Right hindlimb (tissue), 1 donor: ENCODE results near the gene NAMPT.
"Not testable (repeated sequence)": the region's sequence is repeated elsewhere in the genome, so short reads cannot be mapped to it uniquely, and the experiment has no call there.

ENCODE experiments used
- DNase-seq: peaks from one replicate; pipeline ENCODE4 v3.0.0-alpha.2; 2018

NAMPT gene

DNA sequence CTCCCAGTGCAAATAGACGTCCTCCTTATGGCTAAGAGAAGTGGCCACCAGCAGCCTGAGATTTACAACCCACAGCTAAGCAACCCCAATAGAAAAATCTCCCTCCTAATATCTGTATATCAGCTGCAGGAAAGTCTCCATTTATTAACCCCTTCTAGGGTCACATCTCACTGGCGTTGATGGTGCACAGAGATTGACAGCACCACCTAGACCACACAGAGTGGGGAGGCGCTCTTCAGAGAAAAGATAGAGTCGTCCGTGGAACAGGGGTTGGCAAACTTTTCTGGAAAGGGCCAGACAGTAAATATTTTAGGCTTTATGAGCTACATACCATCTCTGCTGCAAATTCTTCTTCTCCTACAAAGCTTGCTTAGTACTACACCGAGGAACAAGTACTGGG lies 60.0 kb downstream of the NAMPT start:
- DNase-seq, result no peak

DNA sequence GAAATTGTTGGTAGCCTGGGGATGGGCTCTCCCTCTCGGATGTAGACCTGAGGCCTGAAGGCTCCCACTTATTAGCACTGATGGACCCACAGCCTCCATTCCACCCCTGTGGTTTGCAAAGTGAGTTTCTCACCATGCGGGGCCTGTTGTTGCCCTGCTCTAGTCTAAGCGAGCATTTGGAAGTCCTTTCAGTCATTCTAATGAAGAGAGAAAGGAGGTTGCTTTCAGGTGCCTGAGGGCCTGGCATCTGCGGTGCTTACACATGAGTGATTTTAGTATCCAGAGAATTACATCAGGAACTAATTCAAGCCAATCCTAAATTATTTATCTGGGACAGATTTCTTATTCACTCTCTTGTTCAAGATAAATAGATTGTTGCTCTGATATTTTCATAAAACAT lies 61.6 kb downstream of the NAMPT start:
- DNase-seq, result no peak

- no peak for DNase-seq
These were observed 62.2 kb downstream of the NAMPT start for GRCh38 chr7:106222545-106222944.

- DNase-seq, result no peak
These were observed 64.5 kb downstream of the NAMPT start for GRCh38 chr7:106220307-106220706.

- no peak for DNase-seq
These were observed 65.6 kb downstream of the NAMPT start for GRCh38 chr7:106219170-106219569.

GRCh38 chr7:106218546-106218945 lies 66.2 kb downstream of the NAMPT start:
- DNase-seq, result no peak

GRCh38 chr7:106216923-106217542 lies 67.8 kb downstream of the NAMPT start:
- DNase-seq, result no peak

GRCh38 chr7:106216517-106216922 lies 68.3 kb downstream of the NAMPT start:
- no peak for DNase-seq

GRCh38 chr7:106215868-106216516 lies 68.8 kb downstream of the NAMPT start:
- DNase-seq, result no peak

DNA sequence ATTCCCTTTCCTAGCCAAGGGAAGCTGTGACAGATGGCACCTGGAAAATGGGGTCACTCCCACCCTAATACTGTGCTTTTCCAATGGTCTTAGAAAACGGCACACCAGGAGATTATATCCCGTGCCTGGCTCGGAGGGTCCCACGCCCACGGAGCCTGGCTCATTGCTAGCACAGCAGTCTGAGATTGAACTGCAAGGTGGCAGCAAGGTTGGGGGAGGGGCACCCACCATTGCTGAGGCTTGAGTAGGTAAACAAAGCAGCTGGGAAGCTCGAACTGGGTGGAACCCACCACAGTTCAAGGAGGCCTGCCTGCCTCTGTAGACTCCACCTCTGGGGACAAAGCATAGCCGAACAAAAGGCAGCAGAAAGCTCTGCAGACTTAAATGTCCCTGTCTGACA lies 75.8 kb downstream of the NAMPT start:
- DNase-seq, result not testable (repeated sequence)

DNA sequence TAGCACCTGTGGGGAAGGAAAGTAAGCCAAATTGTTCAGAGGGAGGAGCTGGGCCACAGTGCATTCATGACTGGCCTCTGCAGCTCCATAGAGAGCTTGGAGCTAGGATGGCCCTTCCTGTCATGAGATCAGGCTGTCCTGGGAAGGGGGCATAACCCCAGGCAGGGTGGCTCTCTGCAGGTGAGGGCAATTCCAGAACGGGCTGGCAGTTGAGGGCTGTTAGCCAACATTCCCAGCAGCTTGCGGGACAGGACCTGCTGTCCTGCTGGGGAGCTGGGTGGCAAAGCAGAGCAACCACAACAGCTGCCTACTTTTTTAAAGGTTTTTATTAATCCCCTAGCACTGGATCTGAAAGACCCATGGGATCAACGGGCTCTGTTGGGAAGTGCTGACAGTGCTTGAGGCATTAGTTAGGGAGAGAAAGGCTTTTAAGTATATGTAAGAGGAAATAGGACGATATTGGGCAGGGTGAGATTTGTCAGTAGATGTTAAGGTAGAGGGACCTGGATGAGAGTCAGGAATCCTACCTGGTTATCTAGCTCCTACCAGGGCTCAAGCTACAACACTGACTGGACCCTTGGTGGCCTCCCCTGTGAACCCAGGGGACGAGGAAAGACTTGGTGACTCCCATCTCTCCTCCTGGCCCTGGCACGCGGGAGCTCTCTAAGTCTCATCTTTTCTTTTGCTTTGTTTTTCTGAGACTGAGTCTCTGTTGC lies 77.8 kb downstream of the NAMPT start:
- DNase-seq, result no peak

- DNase-seq, result no peak
These were observed 79.1 kb downstream of the NAMPT start for GRCh38 chr7:106205621-106206222.

DNA sequence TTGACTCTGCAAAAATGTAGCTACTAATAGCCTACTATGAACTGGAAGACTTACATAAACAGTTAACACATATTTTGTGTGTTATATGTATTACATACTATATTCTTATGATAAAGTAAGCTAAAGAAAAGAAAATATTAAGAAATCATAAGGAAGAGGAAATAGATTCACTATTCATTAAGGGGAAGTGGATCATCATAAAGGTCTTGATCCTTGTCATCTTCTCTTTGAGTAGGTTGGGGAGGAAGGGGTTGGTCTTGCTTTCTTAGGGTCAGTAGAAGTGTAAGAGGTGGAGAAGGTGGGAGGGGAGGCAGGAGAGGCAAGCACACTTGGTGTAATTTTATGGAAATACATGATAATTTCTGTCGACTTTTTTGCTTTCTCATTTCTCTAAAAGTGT lies 81.3 kb downstream of the NAMPT start:
- DNase-seq, result no peak

GRCh38 chr7:106201164-106201563 lies 83.6 kb downstream of the NAMPT start:
- DNase-seq, result no peak

- no peak for DNase-seq
These were observed 84.9 kb downstream of the NAMPT start for GRCh38 chr7:106199813-106200364.

- no peak for DNase-seq
These were observed 85.8 kb downstream of the NAMPT start for GRCh38 chr7:106199024-106199423.
